ENCODE measurements around the gene RUFY4. TPM values are rescaled to one million over a fixed set of nuclear protein-coding genes. Genes with fewer than 3 reads are reported as not detected.
A peak's percentile ranks its signal among the peaks of the same experiment; 100 is the strongest.
"Not testable (repeated sequence)": the region's sequence is repeated elsewhere in the genome, so short reads cannot be mapped to it uniquely, and the experiment has no call there.

Gene RUFY4
- total RNA-seq (1 to 10 TPM in 4 of 5 experiments, under 1 TPM in 1; 0.40 to 6.6 (median 2.4) TPM), polyA plus RNA-seq (not detected), total RNA-seq (0.81 reads per million)

GRCh38 chr2:218068721-218069334 lies at the start of gene RUFY4:
Gene RUFY4 (plus strand): TSS chr2:218069253. CDS start chr2:218070606, 1,353 bp downstream.
- H3K36me3 Mint-ChIP-seq = not testable (repeated sequence)

GRCh38 chr2:218019411-218020060 lies 49.5 kb upstream of the RUFY4 start:
- no peaks in the 10 kb centered on the region for H3K4me1 ChIP-seq (ENCODE audit: control insufficient read depth in 2 of 2, insufficient read depth in 2 of 2, low read length in 2 of 2)
- no peak overlapping the region for H3K4me3 Mint-ChIP-seq

More at GRCh38 chr2:218068721-218069334, at the start of gene RUFY4:
- H3K4me1 ChIP-seq (ENCODE audit: control insufficient read depth in 2 of 2, insufficient read depth in 2 of 2, low read length in 2 of 2); H3K27me3 ChIP-seq (ENCODE audit: control insufficient read depth in 2 of 2, insufficient read depth in 2 of 2, low read length in 2 of 2); H3K9me3 ChIP-seq (ENCODE audit: control insufficient read depth in 2 of 3, low read length in 3 of 3); POLR2A ChIA-PET; H3K36me3 ChIP-seq (ENCODE audit: control insufficient read depth in 2 of 3, insufficient read depth in 3 of 3, low read length in 3 of 3); H3K9me3 Mint-ChIP-seq; H3K27ac ChIP-seq (ENCODE audit: low read depth, low read length): not testable (repeated sequence)
- Mint-ChIP-seq H3K27me3 (peaks cover 0 to 13% (median 9%) of the 10 kb centered on the region in 5 donors), H3K27ac (peak within 1 kb of the TSS in 4 of 9 donors; percentile 45 to 88 (median 70)), H3K4me3 (peak within 1 kb of the TSS; percentile 45 to 80 (median 64)), H3K4me1 (peaks cover 0 to 22% (median 7%) of the 10 kb centered on the region in 7 donors)
- peak; percentile 93 for ATAC-seq
- intact Hi-C loops (cut with micrococcal nuclease) = loop anchor here (1.0 to 2.0 kb wide), 6 partner anchors 33 to 284 kb away; no protein-coding TSS in a partner anchor
- CTCF ChIA-PET = interaction anchor here (0.7 to 1.5 kb wide), 6 partner anchors 10 to 840 kb away, joined by 3 to 5 read pairs (median 4); no protein-coding TSS in a partner anchor
- DNase-seq = peak; percentile 39 to 81 (median 75)
- peak within 1 kb of the TSS; percentile 30 for H3K4me3 ChIP-seq (ENCODE audit: low read length)

GRCh38 chr2:218020281-218020680 lies 48.8 kb upstream of the RUFY4 start:
- Histone ChIP-seq H3K27me3 (ENCODE audit: control insufficient read depth in 2 of 2, insufficient read depth in 2 of 2, low read length in 2 of 2) (no peaks in the 10 kb centered on the region), H3K4me1 (ENCODE audit: control insufficient read depth in 2 of 2, insufficient read depth in 2 of 2, low read length in 2 of 2) (no peaks in the 10 kb centered on the region), H3K9me3 (ENCODE audit: control insufficient read depth in 2 of 3, low read length in 3 of 3) (no peaks in the 10 kb centered on the region), H3K36me3 (ENCODE audit: control insufficient read depth in 2 of 3, insufficient read depth in 3 of 3, low read length in 3 of 3) (no peaks in the 10 kb centered on the region), H3K27ac (ENCODE audit: low read depth, low read length) (no peak overlapping the region), H3K4me3 (ENCODE audit: low read length) (no peak overlapping the region)
- peaks cover 0 to 2% (median 0%) of the 10 kb centered on the region in 5 donors for H3K27me3 Mint-ChIP-seq
- no peak overlapping the region for H3K27ac Mint-ChIP-seq
- H3K4me3 Mint-ChIP-seq = no peak overlapping the region
- ATAC-seq (no peak), DNase-seq (no peak)
- H3K4me1 Mint-ChIP-seq = peaks cover 0 to 3% (median 0%) of the 10 kb centered on the region in 7 donors
- H3K9me3 Mint-ChIP-seq = no peaks in the 10 kb centered on the region
- intact Hi-C loops (cut with micrococcal nuclease) = no loop called here
- ChIA-PET POLR2A (no interaction called here), CTCF (no interaction called here)
- H3K36me3 Mint-ChIP-seq = no peaks in the 10 kb centered on the region

More at GRCh38 chr2:218019411-218020060, 49.5 kb upstream of the RUFY4 start:
- Histone ChIP-seq H3K27me3 (ENCODE audit: control insufficient read depth in 2 of 2, insufficient read depth in 2 of 2, low read length in 2 of 2) (no peaks in the 10 kb centered on the region), H3K36me3 (ENCODE audit: control insufficient read depth in 2 of 3, insufficient read depth in 3 of 3, low read length in 3 of 3) (no peaks in the 10 kb centered on the region), H3K27ac (ENCODE audit: low read depth, low read length) (no peak overlapping the region), H3K4me3 (ENCODE audit: low read length) (no peak overlapping the region), H3K9me3 (ENCODE audit: control insufficient read depth in 2 of 3, low read length in 3 of 3) (no peaks in the 10 kb centered on the region)
- no peaks in the 10 kb centered on the region for H3K9me3 Mint-ChIP-seq
- ChIA-PET POLR2A (no interaction called here), CTCF (no interaction called here)
- no peak overlapping the region for H3K27ac Mint-ChIP-seq
- ATAC-seq (peak; percentile 39), DNase-seq (no peak)
- H3K36me3 Mint-ChIP-seq = no peaks in the 10 kb centered on the region
- peaks cover 0 to 2% (median 2%) of the 10 kb centered on the region in 5 donors for H3K27me3 Mint-ChIP-seq
- intact Hi-C loops (cut with micrococcal nuclease) = no loop called here
- H3K4me1 Mint-ChIP-seq = peaks cover 0 to 3% (median 0%) of the 10 kb centered on the region in 7 donors

GRCh38 chr2:218020966-218021535 lies 48.0 kb upstream of the RUFY4 start:
- H3K4me1 Mint-ChIP-seq = peaks cover 0 to 3% (median 0%) of the 10 kb centered on the region in 7 donors
- no peak overlapping the region for H3K27ac Mint-ChIP-seq
- H3K27me3 ChIP-seq (ENCODE audit: control insufficient read depth in 2 of 2, insufficient read depth in 2 of 2, low read length in 2 of 2) = no peaks in the 10 kb centered on the region
- no peak overlapping the region for H3K27ac ChIP-seq (ENCODE audit: low read depth, low read length)
- POLR2A ChIA-PET = no interaction called here
- CTCF ChIA-PET = no interaction called here
- H3K9me3 Mint-ChIP-seq = no peaks in the 10 kb centered on the region
- ATAC-seq = no peak
- peaks cover 0 to 2% (median 0%) of the 10 kb centered on the region in 5 donors for H3K27me3 Mint-ChIP-seq
- H3K4me1 ChIP-seq (ENCODE audit: control insufficient read depth in 2 of 2, insufficient read depth in 2 of 2, low read length in 2 of 2) = no peaks in the 10 kb centered on the region
- intact Hi-C loops (cut with micrococcal nuclease) = no loop called here
- H3K36me3 Mint-ChIP-seq = no peaks in the 10 kb centered on the region
- no peak overlapping the region for H3K4me3 ChIP-seq (ENCODE audit: low read length)
- H3K36me3 ChIP-seq (ENCODE audit: control insufficient read depth in 2 of 3, insufficient read depth in 3 of 3, low read length in 3 of 3) = no peaks in the 10 kb centered on the region
- H3K4me3 Mint-ChIP-seq = no peak overlapping the region
- DNase-seq = no peak
- H3K9me3 ChIP-seq (ENCODE audit: control insufficient read depth in 2 of 3, low read length in 3 of 3) = no peaks in the 10 kb centered on the region

- no peak overlapping the region for H3K27ac ChIP-seq (ENCODE audit: low read depth, low read length)
- no peaks in the 10 kb centered on the region for H3K9me3 ChIP-seq (ENCODE audit: control insufficient read depth in 2 of 3, low read length in 3 of 3)
- no peaks in the 10 kb centered on the region for H3K27me3 ChIP-seq (ENCODE audit: control insufficient read depth in 2 of 2, insufficient read depth in 2 of 2, low read length in 2 of 2)
- Mint-ChIP-seq H3K27ac (no peak overlapping the region), H3K9me3 (no peaks in the 10 kb centered on the region), H3K36me3 (no peaks in the 10 kb centered on the region), H3K4me3 (no peak overlapping the region), H3K4me1 (peaks cover 0 to 3% (median 0%) of the 10 kb centered on the region in 7 donors), H3K27me3 (peaks cover 0 to 1% (median 0%) of the 10 kb centered on the region in 5 donors)
- CTCF ChIA-PET = no interaction called here
- H3K4me3 ChIP-seq (ENCODE audit: low read length) = no peak overlapping the region
- no peak for ATAC-seq
- no peaks in the 10 kb centered on the region for H3K36me3 ChIP-seq (ENCODE audit: control insufficient read depth in 2 of 3, insufficient read depth in 3 of 3, low read length in 3 of 3)
- H3K4me1 ChIP-seq (ENCODE audit: control insufficient read depth in 2 of 2, insufficient read depth in 2 of 2, low read length in 2 of 2) = no peaks in the 10 kb centered on the region
- no peak for DNase-seq
- intact Hi-C loops (cut with micrococcal nuclease) = no loop called here
- POLR2A ChIA-PET = no interaction called here
These were observed 47.4 kb upstream of the RUFY4 start for GRCh38 chr2:218021536-218022071.

- peaks cover 0 to 3% (median 0%) of the 10 kb centered on the region in 7 donors for H3K4me1 Mint-ChIP-seq
- H3K27me3 ChIP-seq (ENCODE audit: control insufficient read depth in 2 of 2, insufficient read depth in 2 of 2, low read length in 2 of 2) = no peaks in the 10 kb centered on the region
- no peak overlapping the region for H3K27ac Mint-ChIP-seq
- H3K27ac ChIP-seq (ENCODE audit: low read depth, low read length) = no peak overlapping the region
- no peaks in the 10 kb centered on the region for H3K9me3 ChIP-seq (ENCODE audit: control insufficient read depth in 2 of 3, low read length in 3 of 3)
- ChIA-PET CTCF (no interaction called here), POLR2A (no interaction called here)
- H3K36me3 Mint-ChIP-seq = no peaks in the 10 kb centered on the region
- no peaks in the 10 kb centered on the region for H3K9me3 Mint-ChIP-seq
- no peak overlapping the region for H3K4me3 ChIP-seq (ENCODE audit: low read length)
- DNase-seq (no peak), ATAC-seq (no peak)
- H3K4me1 ChIP-seq (ENCODE audit: control insufficient read depth in 2 of 2, insufficient read depth in 2 of 2, low read length in 2 of 2) = no peaks in the 10 kb centered on the region
- intact Hi-C loops (cut with micrococcal nuclease) = no loop called here
- no peak overlapping the region for H3K4me3 Mint-ChIP-seq
- no peaks in the 10 kb centered on the region for H3K27me3 Mint-ChIP-seq
- H3K36me3 ChIP-seq (ENCODE audit: control insufficient read depth in 2 of 3, insufficient read depth in 3 of 3, low read length in 3 of 3) = no peaks in the 10 kb centered on the region
These were observed 46.8 kb upstream of the RUFY4 start for GRCh38 chr2:218022131-218022850.

Data from naive thymus-derived CD4-positive, alpha-beta T cell (primary cell).